HG03520 (cell line): ENCODE data around the gene BLOC1S1.

Source experiments
- ATAC-seq: cut with Tn5 transposase; IDR thresholded peaks from one replicate; pipeline ENCODE4 v1.9.1; 2021; ENCODE audit warnings: mild to moderate bottlenecking, moderate library complexity; ENCODE audit not compliant: unreplicated experiment

Gene BLOC1S1

GRCh38 chr12:55726971-55727370, 11.1 kb downstream of the BLOC1S1 start:
- no peak for ATAC-seq

GRCh38 chr12:55727643-55728185, 11.9 kb downstream of the BLOC1S1 start:
- ATAC-seq: no peak

- peak; percentile 20 for ATAC-seq
Observed at GRCh38 chr12:55728186-55728938, 12.5 kb downstream of the BLOC1S1 start.

- peak; percentile 55 for ATAC-seq
Observed at GRCh38 chr12:55728939-55729818, 13.3 kb downstream of the BLOC1S1 start, which contains the start of gene CD63. Gene CD63, minus strand, starts transcription at chr12:55729009. Its CDS starts 668 bp downstream, at chr12:55728341.

GRCh38 chr12:55729819-55730818, 14.3 kb downstream of the BLOC1S1 start:
- ATAC-seq: peak; percentile 31

- ATAC-seq: no peak
Observed at GRCh38 chr12:55732288-55732687, 16.4 kb downstream of the BLOC1S1 start.

GRCh38 chr12:55733021-55733555, 17.2 kb downstream of the BLOC1S1 start:
- no peak for ATAC-seq

- ATAC-seq: no peak
Observed at GRCh38 chr12:55733858-55734257, 18.0 kb downstream of the BLOC1S1 start.

GRCh38 chr12:55734595-55734994, 18.7 kb downstream of the BLOC1S1 start:
- ATAC-seq: no peak

GRCh38 chr12:55736076-55736475, 20.2 kb downstream of the BLOC1S1 start:
- no peak for ATAC-seq

GRCh38 chr12:55736780-55737580, 21.1 kb downstream of the BLOC1S1 start:
- ATAC-seq: no peak

- no peak for ATAC-seq
Observed at GRCh38 chr12:55737581-55738122, 21.8 kb downstream of the BLOC1S1 start.

GRCh38 chr12:55738123-55739024, 22.5 kb downstream of the BLOC1S1 start:
- peak; percentile 81 for ATAC-seq

- no peak for ATAC-seq
Observed at GRCh38 chr12:55739025-55739378, 23.2 kb downstream of the BLOC1S1 start.

GRCh38 chr12:55741931-55742680, 26.3 kb downstream of the BLOC1S1 start:
- ATAC-seq: no peak

- peak; percentile 31 for ATAC-seq
Observed at GRCh38 chr12:55742719-55743405, 27.0 kb downstream of the BLOC1S1 start, which contains the start of gene GDF11. Gene GDF11, plus strand, starts transcription at chr12:55743122. Its CDS starts 195 bp downstream, at chr12:55743317.
